Central memory CD4-positive, alpha-beta T cell (primary cell): ENCODE data around the gene SORBS1.

Experiments
- DNase-seq: peaks from one replicate; pipeline ENCODE4 v3.0.0; 2022

Gene SORBS1

GRCh38 chr10:95538412-95538811, 22.8 kb downstream of the SORBS1 start:
- no peak for DNase-seq

DNA sequence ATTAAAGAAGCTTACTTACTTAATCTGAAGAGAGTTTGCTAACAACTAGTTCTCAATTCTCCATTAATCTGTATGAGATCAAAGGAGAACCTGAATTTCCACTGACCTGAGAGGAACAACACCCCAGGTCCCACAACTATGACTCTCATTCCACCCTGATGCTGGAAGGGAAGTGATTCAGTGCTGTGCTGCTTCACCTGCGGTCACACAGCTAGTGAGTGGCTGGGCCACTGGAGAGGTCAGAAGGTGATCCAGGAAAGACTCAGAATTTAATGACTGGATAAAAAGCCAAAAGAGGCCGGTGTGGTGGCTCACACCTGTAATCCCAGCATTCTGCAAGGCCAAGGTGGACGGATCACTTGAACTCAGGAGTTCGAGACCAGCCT, 23.6 kb downstream of the SORBS1 start:
- DNase-seq, result no peak

DNA sequence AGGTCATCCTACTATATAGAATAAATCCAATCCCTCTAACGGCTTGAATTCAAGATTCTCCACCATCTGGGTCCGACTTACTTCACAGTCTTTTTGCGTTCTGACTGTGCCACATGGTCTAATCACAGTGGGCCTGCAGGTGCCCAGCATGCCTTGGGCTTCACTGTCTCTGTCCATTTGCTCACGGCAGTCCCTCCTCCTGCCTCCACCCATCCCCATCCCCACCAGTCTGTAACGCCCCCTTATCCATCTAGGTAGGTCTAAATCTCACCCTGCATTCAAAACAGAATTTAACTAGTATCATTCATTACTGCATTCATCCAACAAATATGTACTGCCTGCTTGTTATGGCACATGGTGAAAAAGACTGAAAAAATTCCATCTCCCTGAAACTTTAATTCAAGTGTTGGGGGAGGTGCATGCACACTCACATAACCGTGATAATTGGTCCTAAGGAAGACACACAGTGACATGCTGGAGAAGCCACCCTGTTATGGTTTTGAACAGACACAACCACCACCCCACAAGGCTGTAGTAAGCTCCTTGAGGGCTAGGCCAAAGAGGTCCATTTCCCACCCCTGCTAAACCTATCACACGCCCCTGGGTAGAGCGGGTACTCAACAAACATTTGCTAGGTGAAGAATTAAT, 24.2 kb downstream of the SORBS1 start:
- DNase-seq, result no peak

- no peak for DNase-seq
Observed at GRCh38 chr10:95536017-95536416, 25.2 kb downstream of the SORBS1 start.

GRCh38 chr10:95535526-95535925, 25.6 kb downstream of the SORBS1 start:
- DNase-seq, result no peak

- no peak for DNase-seq
Observed at GRCh38 chr10:95533590-95533989, 27.6 kb downstream of the SORBS1 start.

- DNase-seq, result no peak
Observed at GRCh38 chr10:95532536-95532935, 28.6 kb downstream of the SORBS1 start.

DNA sequence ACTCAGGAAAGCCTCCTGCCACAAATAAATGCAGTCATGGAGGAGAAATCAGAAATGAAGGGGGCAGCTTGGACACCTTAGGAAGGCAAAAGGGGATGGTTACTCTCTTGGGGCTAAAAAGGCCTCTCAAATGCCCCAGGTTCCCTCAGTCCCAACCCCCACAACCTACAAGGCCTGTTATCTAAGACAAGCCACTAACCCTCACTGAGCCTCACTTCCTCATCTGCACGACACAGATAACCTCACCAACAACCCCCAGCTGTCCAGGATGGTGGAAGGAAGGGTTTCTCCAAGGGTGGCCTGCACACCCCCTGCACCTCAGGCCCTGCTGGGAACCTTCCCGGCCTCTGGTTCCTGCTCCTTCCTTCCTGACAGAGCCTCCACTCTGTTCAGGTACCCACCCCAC, 29.2 kb downstream of the SORBS1 start:
- DNase-seq, result no peak

DNA sequence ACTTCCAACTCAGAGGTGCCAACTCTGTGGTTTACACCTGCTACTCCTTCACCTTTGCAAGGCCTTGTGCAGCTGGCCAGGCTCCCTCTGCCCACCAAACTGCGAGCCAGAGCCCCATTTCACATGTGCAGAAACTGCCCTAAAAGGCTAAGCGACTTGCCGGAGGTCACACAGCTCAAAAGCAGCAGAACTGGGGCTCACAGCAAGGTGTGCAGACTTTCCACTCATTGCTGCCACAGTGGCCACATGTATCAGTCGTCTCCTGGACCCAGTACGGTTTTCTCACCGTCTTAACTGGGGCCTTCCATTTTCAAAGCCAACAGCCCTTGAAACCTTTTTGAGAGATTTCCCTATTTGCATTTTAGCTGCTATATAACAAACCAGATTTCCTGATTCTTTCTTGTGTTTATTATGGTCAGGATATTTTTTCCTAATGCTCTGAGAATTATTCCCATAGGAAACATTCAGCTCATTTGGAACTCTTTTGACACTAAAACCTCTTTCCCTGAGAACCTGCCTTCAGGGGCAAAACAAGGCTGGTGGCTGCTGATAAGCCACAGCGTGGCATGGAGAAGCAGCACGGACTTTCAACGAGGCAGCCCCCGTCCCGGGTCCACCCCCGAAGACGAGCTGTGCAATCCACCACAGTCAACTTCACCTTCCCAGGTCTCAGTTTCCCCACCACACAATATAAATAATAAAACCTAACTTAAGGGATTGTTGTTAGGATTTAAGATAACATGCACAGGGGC, 29.9 kb downstream of the SORBS1 start:
- DNase-seq, result no peak

GRCh38 chr10:95530561-95530960, 30.6 kb downstream of the SORBS1 start:
- DNase-seq, result no peak

DNA sequence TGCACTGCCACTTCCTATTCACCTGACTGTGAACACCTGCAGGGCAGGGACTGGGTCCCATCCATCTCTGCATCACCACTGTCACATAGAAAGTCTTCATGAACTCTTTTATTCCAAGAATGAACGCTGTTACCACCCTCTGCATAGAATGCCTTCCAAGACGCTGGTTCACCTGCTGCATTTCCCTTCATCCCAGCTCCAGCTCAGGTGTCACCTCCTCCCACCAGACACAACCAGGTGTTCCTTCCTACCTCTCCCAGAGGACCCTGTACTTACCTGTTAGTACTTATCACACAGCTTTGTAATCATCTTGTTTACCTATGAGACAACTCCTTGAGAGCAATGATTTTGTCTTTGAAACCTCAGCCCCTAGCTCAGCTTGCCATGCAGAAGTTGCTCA, 31.1 kb downstream of the SORBS1 start:
- no peak for DNase-seq

GRCh38 chr10:95526044-95526443, 35.1 kb downstream of the SORBS1 start:
- no peak for DNase-seq

DNA sequence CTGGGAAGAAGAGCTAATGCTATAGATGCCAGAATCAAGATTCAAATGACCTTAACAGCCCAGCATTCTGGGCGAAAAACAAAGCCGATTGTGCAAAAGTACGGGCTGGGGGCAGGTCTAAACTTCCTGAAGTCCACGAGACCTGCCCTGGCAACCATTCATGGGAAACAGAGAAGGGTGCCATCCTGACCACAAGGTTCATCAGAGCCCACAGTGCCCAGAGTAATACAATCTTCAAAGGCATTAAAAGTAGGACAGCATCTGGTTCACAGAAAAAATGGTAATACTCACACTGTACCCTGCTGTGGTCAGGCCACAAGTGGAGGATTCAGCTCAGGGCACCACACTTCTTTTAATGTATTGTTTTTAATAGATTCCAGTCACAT, 36.1 kb downstream of the SORBS1 start:
- DNase-seq, result no peak

GRCh38 chr10:95524358-95525032, 36.7 kb downstream of the SORBS1 start:
- no peak for DNase-seq

GRCh38 chr10:95522117-95522516, 39.1 kb downstream of the SORBS1 start:
- DNase-seq, result no peak

- no peak for DNase-seq
Observed at GRCh38 chr10:95520617-95521016, 40.6 kb downstream of the SORBS1 start.

DNA sequence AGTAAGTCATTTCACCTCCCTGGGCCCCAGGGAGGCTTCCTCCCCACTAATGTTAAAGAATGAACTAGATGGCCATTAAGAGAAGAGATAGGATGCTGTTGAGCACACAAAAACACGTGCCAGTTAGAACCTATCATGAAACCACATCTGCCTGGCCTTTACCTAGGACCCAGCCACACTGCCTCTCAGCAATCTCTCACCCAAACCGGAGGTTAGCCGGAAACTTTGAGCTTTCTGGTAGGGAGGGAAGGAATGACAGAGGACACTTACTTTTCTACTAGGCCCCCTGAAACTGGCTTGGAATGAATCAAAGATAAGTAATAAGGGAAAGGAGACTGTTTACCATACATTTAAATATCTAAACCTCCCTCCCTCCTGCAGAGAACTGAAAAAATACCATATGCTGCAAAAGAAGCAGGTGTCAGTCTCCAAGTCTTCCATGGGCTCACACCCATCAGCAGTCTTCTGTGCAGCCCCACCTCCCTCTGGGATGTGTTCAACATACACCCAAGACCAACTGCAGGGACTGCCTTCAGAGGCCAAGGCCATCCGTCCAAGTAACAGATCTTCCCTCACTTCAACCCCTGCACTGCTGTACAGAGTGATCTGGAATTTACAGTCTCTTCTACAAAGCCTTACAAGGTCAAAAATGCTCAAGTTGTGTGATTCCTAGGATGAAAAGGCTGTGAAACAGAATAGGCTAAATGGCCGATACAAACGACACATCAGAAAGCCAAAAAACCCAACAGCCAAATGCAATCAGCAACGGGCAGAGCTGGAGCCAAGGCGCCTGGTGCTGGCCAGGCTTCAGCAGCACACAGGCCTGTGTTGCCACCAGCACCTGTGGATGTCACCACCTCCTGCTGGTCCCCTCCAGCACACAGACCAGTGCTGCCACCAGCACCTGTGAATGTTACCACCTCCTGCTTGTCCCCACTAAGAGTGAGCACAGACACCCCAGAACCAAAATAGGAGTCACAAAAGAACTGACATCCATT, 42.4 kb downstream of the SORBS1 start:
- DNase-seq, result no peak

- no peak for DNase-seq
Observed at GRCh38 chr10:95517536-95518454, 43.4 kb downstream of the SORBS1 start.

DNA sequence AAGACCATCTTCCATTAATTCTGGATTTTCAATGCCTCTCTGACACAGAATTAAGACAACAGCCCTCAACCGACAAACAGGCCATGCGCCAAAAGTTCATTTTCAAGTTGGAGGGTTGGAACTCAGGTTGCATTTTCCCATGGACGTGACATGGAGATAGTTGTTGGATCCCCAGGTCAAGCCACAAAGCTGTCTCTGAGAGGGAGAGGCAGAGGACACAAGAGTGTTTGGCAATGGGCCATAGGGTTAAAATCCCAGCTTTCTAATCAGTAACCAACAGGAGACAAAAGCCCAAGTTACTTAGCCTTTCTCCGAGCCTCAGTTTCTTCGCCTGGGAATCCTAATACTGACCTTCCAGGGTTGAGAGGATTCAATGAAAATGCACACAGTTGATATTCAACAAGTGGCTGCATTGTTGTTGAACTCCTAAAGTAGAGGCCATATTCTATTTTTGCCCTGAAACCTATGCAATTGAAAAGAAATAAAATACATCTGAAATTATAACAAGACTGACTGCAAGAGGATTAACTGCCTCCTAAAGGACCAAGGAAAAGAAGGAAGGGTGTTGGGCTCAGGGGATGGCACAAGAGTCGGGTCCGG, 44.3 kb downstream of the SORBS1 start:
- DNase-seq, result no peak

- DNase-seq, result no peak
Observed at GRCh38 chr10:95513941-95514392, 47.2 kb downstream of the SORBS1 start.

- DNase-seq, result no peak
Observed at GRCh38 chr10:95513008-95513589, 48.1 kb downstream of the SORBS1 start.
